HEK293 (cell line): ENCODE data around the gene ACOT9.

Experiments used
- CTCF ChIA-PET: fragments of 350-600 bp; formaldehyde crosslinking; extraction: SDS; loops from one replicate; lab custom pipeline; 2021; ENCODE audit warnings: antibody characterized with exemption; lab: Yijun Ruan, JAX
- POLR2A ChIA-PET: fragments of 300-600 bp; formaldehyde crosslinking; extraction: SDS; loops from one replicate; lab custom pipeline; 2020; ENCODE audit warnings: antibody characterized with exemption, inconsistent platforms; lab: Yijun Ruan, JAX
- H3K27ac ChIP-seq: fragments of 200-500 bp; sonication (Bioruptor generic); 2 replicates; pipeline ENCODE4 v1.5.1; 2014; ENCODE audit warnings: low read depth, low read length, control low read depth, inconsistent platforms; ENCODE audit errors: extremely low read depth
- H3K36me3 ChIP-seq, 2 experiments: fragments of 200-500 bp in 1 of 2; sonication (Bioruptor generic) in 1 of 2; 1 replicate in 1 of 2; 2 replicates in 1 of 2; pipeline ENCODE4 v1.5.1; 2014 to 2017; ENCODE audit warnings: inconsistent platforms in 2 of 2, low read length in 2 of 2; ENCODE audit not compliant: control insufficient read depth in 2 of 2, insufficient read depth in 1 of 2
- H3K4me1 ChIP-seq: fragments of 200-500 bp; sonication (Bioruptor generic); 2 replicates; pipeline ENCODE4 v1.5.1; 2014; ENCODE audit warnings: mild to moderate bottlenecking, low read length, inconsistent platforms; ENCODE audit not compliant: control insufficient read depth, insufficient read depth
- H3K4me3 ChIP-seq: 2 replicates; pipeline ENCODE4 v1.5.1; 2011; ENCODE audit warnings: low read depth, mild to moderate bottlenecking, control low read depth, low read length, moderate library complexity
- H3K9me3 ChIP-seq: fragments of 200-500 bp; sonication (Bioruptor generic); 2 replicates; pipeline ENCODE4 v1.5.1; 2014; ENCODE audit warnings: low read depth, low read length, inconsistent platforms; ENCODE audit not compliant: control insufficient read depth, insufficient read depth
- BCL11B ChIP-seq: fragments of 450-650 bp; formaldehyde crosslinking; IDR thresholded peaks from 2 replicates; pipeline ENCODE4 v1.5.1; 2016; ENCODE audit warnings: low read depth, missing biosample characterization, missing genetic modification characterization
- FEZF1 ChIP-seq: fragments of 450-650 bp; formaldehyde crosslinking; IDR thresholded peaks from 2 replicates; pipeline ENCODE4 v1.5.1; 2016; ENCODE audit warnings: missing biosample characterization, missing genetic modification characterization
- GLIS1 ChIP-seq: fragments of 450-650 bp; formaldehyde crosslinking; IDR thresholded peaks from 2 replicates; pipeline ENCODE4 v1.5.1; 2016; ENCODE audit warnings: missing biosample characterization, missing genetic modification characterization
- HOXC10 ChIP-seq: sonication (generic); formaldehyde crosslinking; IDR thresholded peaks from 2 replicates; pipeline ENCODE4 v1.8.1; 2023; ENCODE audit warnings: mild to moderate bottlenecking, missing genetic modification reagents
- KLF10 ChIP-seq: fragments of 450-650 bp; IDR thresholded peaks from 2 replicates; pipeline ENCODE4 v1.5.1; 2018; ENCODE audit warnings: missing biosample characterization, mild to moderate bottlenecking, missing genetic modification characterization
- OSR2 ChIP-seq: fragments of 450-650 bp; formaldehyde crosslinking; IDR thresholded peaks from 2 replicates; pipeline ENCODE4 v1.5.1; 2016; ENCODE audit warnings: missing biosample characterization, missing genetic modification characterization
- PRDM6 ChIP-seq: fragments of 450-650 bp; formaldehyde crosslinking; IDR thresholded peaks from 2 replicates; pipeline ENCODE4 v1.5.1; 2017; ENCODE audit warnings: missing biosample characterization, missing genetic modification characterization
- TCF7L2 ChIP-seq: IDR thresholded peaks from 2 replicates; pipeline ENCODE4 v1.6.1; 2011; ENCODE audit warnings: low read depth, mild to moderate bottlenecking, inconsistent platforms, low read length, moderate library complexity, borderline replicate concordance
- WT1 ChIP-seq: fragments of 450-650 bp; formaldehyde crosslinking; IDR thresholded peaks from 2 replicates; pipeline ENCODE4 v1.5.1; 2016; ENCODE audit warnings: missing biosample characterization, missing genetic modification characterization
- ZBTB1 ChIP-seq: fragments of 450-650 bp; formaldehyde crosslinking; IDR thresholded peaks from 2 replicates; pipeline ENCODE4 v1.5.1; 2016; ENCODE audit warnings: missing biosample characterization, missing genetic modification characterization
- ZIC2 ChIP-seq: fragments of 450-650 bp; formaldehyde crosslinking; IDR thresholded peaks from 2 replicates; pipeline ENCODE4 v1.5.1; 2016; ENCODE audit warnings: missing biosample characterization, missing genetic modification characterization
- ZNF114 ChIP-seq: fragments of 450-650 bp; formaldehyde crosslinking; IDR thresholded peaks from 2 replicates; pipeline ENCODE4 v1.5.0; 2017; ENCODE audit warnings: missing biosample characterization, missing genetic modification characterization
- ZNF133 ChIP-seq: fragments of 450-650 bp; formaldehyde crosslinking; IDR thresholded peaks from 2 replicates; pipeline ENCODE4 v1.5.1; 2016; ENCODE audit warnings: missing biosample characterization, missing genetic modification characterization
- ZNF169 ChIP-seq: fragments of 450-650 bp; formaldehyde crosslinking; IDR thresholded peaks from 2 replicates; pipeline ENCODE4 v1.5.1; 2016; ENCODE audit warnings: missing biosample characterization, missing genetic modification characterization
- ZNF175 ChIP-seq: fragments of 450-650 bp; formaldehyde crosslinking; IDR thresholded peaks from 2 replicates; pipeline ENCODE4 v1.5.1; 2016; ENCODE audit warnings: missing biosample characterization, missing genetic modification characterization
- ZNF239 ChIP-seq: fragments of 450-650 bp; formaldehyde crosslinking; IDR thresholded peaks from 2 replicates; pipeline ENCODE4 v1.5.1; 2016; ENCODE audit warnings: missing biosample characterization, missing genetic modification characterization
- ZNF302 ChIP-seq: fragments of 450-650 bp; formaldehyde crosslinking; IDR thresholded peaks from 2 replicates; pipeline ENCODE4 v1.5.1; 2016; ENCODE audit warnings: missing biosample characterization, missing genetic modification characterization, low read depth
- ZNF529 ChIP-seq: fragments of 450-650 bp; formaldehyde crosslinking; IDR thresholded peaks from 2 replicates; pipeline ENCODE4 v1.5.1; 2017; ENCODE audit warnings: missing genetic modification characterization, missing biosample characterization; ENCODE audit not compliant: insufficient replicate concordance
- ZNF610 ChIP-seq: fragments of 450-650 bp; formaldehyde crosslinking; IDR thresholded peaks from 2 replicates; pipeline ENCODE4 v1.5.1; 2016; ENCODE audit warnings: missing biosample characterization, missing genetic modification characterization, borderline replicate concordance
- ZNF658 ChIP-seq: fragments of 450-650 bp; formaldehyde crosslinking; IDR thresholded peaks from 2 replicates; pipeline ENCODE4; 2016; ENCODE audit warnings: missing biosample characterization, missing genetic modification characterization
- ZNF660 ChIP-seq: fragments of 450-650 bp; IDR thresholded peaks from 2 replicates; pipeline ENCODE4 v1.5.1; 2018; ENCODE audit warnings: missing biosample characterization, mild to moderate bottlenecking, missing genetic modification characterization
- ZNF701 ChIP-seq: fragments of 450-650 bp; formaldehyde crosslinking; IDR thresholded peaks from 2 replicates; pipeline ENCODE4 v1.5.1; 2016; ENCODE audit warnings: missing biosample characterization, missing genetic modification characterization
- ZNF704 ChIP-seq: fragments of 450-650 bp; formaldehyde crosslinking; IDR thresholded peaks from 2 replicates; pipeline ENCODE4 v1.5.1; 2016; ENCODE audit warnings: missing biosample characterization, missing genetic modification characterization
- ZNF76 ChIP-seq: fragments of 450-650 bp; formaldehyde crosslinking; IDR thresholded peaks from 2 replicates; pipeline ENCODE4; 2016; ENCODE audit warnings: low read depth, missing biosample characterization, missing genetic modification characterization, borderline replicate concordance
- ZNF776 ChIP-seq: fragments of 450-650 bp; formaldehyde crosslinking; IDR thresholded peaks from 2 replicates; pipeline ENCODE4 v1.5.0; 2017; ENCODE audit warnings: missing biosample characterization, missing genetic modification characterization, borderline replicate concordance
- ZNF785 ChIP-seq: fragments of 450-650 bp; formaldehyde crosslinking; IDR thresholded peaks from 2 replicates; pipeline ENCODE4 v1.5.1; 2016; ENCODE audit warnings: missing biosample characterization, missing genetic modification characterization
- ZNF843 ChIP-seq: fragments of 450-650 bp; formaldehyde crosslinking; IDR thresholded peaks from 2 replicates; pipeline ENCODE4 v1.5.1; 2016; ENCODE audit warnings: missing biosample characterization, missing genetic modification characterization
- TF ChIP-seq, protein P1 (sequence below): fragments of 450-650 bp; formaldehyde crosslinking; IDR thresholded peaks from 2 replicates; pipeline ENCODE4 v1.5.1; 2017; ENCODE audit warnings: missing biosample characterization, missing genetic modification characterization
- TF ChIP-seq, protein P2 (sequence below): fragments of 450-650 bp; formaldehyde crosslinking; IDR thresholded peaks from 2 replicates; pipeline ENCODE4 v1.5.1; 2017; ENCODE audit warnings: missing biosample characterization, missing genetic modification characterization
- TF ChIP-seq, protein P3 (sequence below): fragments of 450-650 bp; formaldehyde crosslinking; IDR thresholded peaks from 2 replicates; pipeline ENCODE4 v1.5.1; 2016; ENCODE audit warnings: missing biosample characterization, missing genetic modification characterization

Gene ACOT9

DNA sequence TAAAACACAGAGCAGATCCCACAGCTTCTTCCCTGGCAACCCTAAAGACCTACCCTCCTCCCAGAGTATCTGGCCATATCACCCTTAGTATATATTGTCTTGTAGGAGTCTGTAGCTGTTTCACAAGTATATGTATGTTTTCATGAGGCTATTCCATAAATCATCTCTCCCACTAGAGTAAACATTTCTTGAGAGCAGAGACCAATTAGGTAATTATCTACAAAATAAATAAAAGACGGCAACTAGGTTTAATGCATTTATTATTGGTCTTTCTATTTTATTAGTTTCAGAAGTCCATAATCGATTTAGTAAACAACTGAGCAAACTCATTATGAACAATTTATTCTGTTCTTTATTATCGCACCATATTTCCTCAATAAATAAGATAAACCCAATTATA lies 7.0 kb downstream of the ACOT9 start:
- H3K36me3 ChIP-seq = peaks cover 0 to 14% of the 10 kb centered on the region in 2 experiments; a peak in 1 of 3 replicates
- CTCF ChIA-PET = interaction anchor here (0.5 to 1.7 kb wide), 6 partner anchors 20 to 1228 kb away, joined by 3 to 9 read pairs (median 3); partner anchors contain the start of gene SAT1
- H3K4me3 ChIP-seq = no peak overlapping the region
- no peaks in the 10 kb centered on the region for H3K9me3 ChIP-seq
- TF ChIP-seq ZNF239 (tag by site-specific recombination) (no peak), BCL11B (tag by site-specific recombination) (no peak), ZNF114 (tag by site-specific recombination) (no peak), KLF10 (peak; percentile 26; the same call in 1 of the 2 replicates), ZNF175 (tag by site-specific recombination) (no peak), ZIC2 (no peak), ZNF843 (tag by site-specific recombination) (peak; percentile 17; the same call in 1 of the 2 replicates), ZNF169 (no peak), TCF7L2 (0 out of 2 replicates have a peak, but pooled peaks have one; percentile 31), ZNF610 (tag by site-specific recombination) (no peak), ZNF529 (tag by site-specific recombination) (no peak), ZNF658 (tag by site-specific recombination) (no peak), ZNF785 (tag by site-specific recombination) (no peak), FEZF1 (tag by site-specific recombination) (0 out of 2 replicates have a peak, but pooled peaks have one; percentile 37), ZNF660 (no peak), OSR2 (tag by site-specific recombination) (peak; percentile 81), PRDM6 (tag by site-specific recombination) (peak; percentile 85), WT1 (tag by site-specific recombination) (peak; percentile 64; the same call in 1 of the 2 replicates)
- TF ChIP-seq, protein P1, sequence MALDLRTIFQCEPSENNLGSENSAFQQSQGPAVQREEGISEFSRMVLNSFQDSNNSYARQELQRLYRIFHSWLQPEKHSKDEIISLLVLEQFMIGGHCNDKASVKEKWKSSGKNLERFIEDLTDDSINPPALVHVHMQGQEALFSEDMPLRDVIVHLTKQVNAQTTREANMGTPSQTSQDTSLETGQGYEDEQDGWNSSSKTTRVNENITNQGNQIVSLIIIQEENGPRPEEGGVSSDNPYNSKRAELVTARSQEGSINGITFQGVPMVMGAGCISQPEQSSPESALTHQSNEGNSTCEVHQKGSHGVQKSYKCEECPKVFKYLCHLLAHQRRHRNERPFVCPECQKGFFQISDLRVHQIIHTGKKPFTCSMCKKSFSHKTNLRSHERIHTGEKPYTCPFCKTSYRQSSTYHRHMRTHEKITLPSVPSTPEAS (tag by site-specific recombination) = no peak
- TF ChIP-seq, protein P2, sequence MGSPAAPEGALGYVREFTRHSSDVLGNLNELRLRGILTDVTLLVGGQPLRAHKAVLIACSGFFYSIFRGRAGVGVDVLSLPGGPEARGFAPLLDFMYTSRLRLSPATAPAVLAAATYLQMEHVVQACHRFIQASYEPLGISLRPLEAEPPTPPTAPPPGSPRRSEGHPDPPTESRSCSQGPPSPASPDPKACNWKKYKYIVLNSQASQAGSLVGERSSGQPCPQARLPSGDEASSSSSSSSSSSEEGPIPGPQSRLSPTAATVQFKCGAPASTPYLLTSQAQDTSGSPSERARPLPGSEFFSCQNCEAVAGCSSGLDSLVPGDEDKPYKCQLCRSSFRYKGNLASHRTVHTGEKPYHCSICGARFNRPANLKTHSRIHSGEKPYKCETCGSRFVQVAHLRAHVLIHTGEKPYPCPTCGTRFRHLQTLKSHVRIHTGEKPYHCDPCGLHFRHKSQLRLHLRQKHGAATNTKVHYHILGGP (tag by site-specific recombination) = peak; percentile 26; the same call in 1 of the 2 replicates
- TF ChIP-seq, all 188 proteins: peak for 8
- POLR2A ChIA-PET = interaction anchor here (1.8 kb wide), 1 partner anchor 47 kb away, joined by 5 read pairs; the partner anchor contains the start of gene SAT1
- Histone ChIP-seq H3K27ac (no peak overlapping the region), H3K4me1 (0 out of 2 replicates have a peak, but pooled peaks cover 3% of the 10 kb centered on the region)

GRCh38 chrX:23732704-23733103 lies 10.4 kb downstream of the ACOT9 start:
- ChIA-PET POLR2A (interaction anchor here (0.5 kb wide), 1 partner anchor 36 kb away, joined by 4 read pairs; no protein-coding TSS in a partner anchor), CTCF (interaction anchor here (0.7 kb wide), 1 partner anchor 512 kb away, joined by 3 read pairs; no protein-coding TSS in a partner anchor)
- Histone ChIP-seq H3K4me3 (no peak overlapping the region), H3K9me3 (no peaks in the 10 kb centered on the region), H3K4me1 (0 out of 2 replicates have a peak, but pooled peaks cover 3% of the 10 kb centered on the region), H3K27ac (no peak overlapping the region), H3K36me3 (peaks cover 0 to 33% of the 10 kb centered on the region in 2 experiments; a peak in 2 of 3 replicates)
- no peak for TF ChIP-seq ZNF776
- TF ChIP-seq HOXC10 (CRISPR knock-in tag) = no peak
- no peak for TF ChIP-seq ZNF302
- no peak for TF ChIP-seq ZBTB1 (tag by site-specific recombination)
- no peak for TF ChIP-seq ZNF76 (tag by site-specific recombination)
- no peak for TF ChIP-seq ZNF704 (tag by site-specific recombination)
- TF ChIP-seq, protein P3, sequence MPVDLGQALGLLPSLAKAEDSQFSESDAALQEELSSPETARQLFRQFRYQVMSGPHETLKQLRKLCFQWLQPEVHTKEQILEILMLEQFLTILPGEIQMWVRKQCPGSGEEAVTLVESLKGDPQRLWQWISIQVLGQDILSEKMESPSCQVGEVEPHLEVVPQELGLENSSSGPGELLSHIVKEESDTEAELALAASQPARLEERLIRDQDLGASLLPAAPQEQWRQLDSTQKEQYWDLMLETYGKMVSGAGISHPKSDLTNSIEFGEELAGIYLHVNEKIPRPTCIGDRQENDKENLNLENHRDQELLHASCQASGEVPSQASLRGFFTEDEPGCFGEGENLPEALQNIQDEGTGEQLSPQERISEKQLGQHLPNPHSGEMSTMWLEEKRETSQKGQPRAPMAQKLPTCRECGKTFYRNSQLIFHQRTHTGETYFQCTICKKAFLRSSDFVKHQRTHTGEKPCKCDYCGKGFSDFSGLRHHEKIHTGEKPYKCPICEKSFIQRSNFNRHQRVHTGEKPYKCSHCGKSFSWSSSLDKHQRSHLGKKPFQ = no peak
- no peak for TF ChIP-seq ZNF701 (tag by site-specific recombination)
- no peak for TF ChIP-seq ZNF785 (tag by site-specific recombination)
- no peak for TF ChIP-seq ZNF133 (tag by site-specific recombination)
- no peak for TF ChIP-seq GLIS1 (tag by site-specific recombination)
